GM21367 (cell line): ENCODE measurements around the gene NPTN.

ENCODE experiments used
- ATAC-seq: cut with Tn5 transposase; IDR thresholded peaks from one replicate; pipeline ENCODE4 v1.9.1; 2021; ENCODE audit not compliant: unreplicated experiment

The NPTN gene

DNA sequence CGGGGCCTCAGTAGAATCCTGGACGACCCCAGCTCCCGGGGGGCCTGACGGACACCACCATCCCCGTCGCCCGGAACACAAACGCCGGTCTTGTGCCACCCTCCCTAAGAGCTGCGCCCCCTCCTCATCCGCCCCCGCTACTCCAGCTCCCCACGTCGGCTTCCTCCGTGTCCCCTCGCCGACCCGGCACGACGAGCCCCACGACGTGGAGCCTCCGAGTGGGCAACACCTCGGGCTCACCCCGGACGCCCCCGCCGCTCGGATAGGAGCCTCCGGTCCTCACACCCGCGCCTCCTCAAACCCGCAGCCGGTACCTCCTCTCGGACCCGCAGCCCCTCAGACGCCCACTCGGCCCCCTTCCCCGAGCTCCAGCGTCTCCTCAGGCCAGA lies 525 bp downstream of the NPTN start:
- no peak for ATAC-seq

- ATAC-seq, result no peak
Measured at GRCh38 chr15:73631915-73632669, 1.1 kb downstream of the NPTN start.

DNA sequence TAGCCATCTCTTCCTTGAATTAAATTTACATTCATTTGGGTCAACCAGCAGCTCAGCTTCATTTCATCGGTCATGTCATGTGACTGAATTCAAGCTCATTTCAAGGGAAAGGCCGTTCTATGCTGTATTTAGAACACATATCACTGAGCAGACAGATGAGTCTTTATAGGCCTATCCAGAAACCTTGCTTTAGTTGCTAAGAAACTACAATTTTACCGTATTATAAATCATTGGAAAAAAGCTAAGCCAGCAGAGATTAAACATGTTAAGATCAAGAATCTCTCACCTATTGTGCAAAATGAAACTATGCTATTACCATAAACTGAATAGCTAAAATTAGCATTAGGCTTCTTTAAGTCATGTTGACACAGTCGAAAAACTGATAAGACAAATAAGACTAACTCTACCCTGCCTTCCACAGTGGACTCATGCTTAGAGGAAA lies 2.2 kb downstream of the NPTN start:
- ATAC-seq, result no peak

GRCh38 chr15:73629798-73630429 lies 3.3 kb downstream of the NPTN start:
- no peak for ATAC-seq

DNA sequence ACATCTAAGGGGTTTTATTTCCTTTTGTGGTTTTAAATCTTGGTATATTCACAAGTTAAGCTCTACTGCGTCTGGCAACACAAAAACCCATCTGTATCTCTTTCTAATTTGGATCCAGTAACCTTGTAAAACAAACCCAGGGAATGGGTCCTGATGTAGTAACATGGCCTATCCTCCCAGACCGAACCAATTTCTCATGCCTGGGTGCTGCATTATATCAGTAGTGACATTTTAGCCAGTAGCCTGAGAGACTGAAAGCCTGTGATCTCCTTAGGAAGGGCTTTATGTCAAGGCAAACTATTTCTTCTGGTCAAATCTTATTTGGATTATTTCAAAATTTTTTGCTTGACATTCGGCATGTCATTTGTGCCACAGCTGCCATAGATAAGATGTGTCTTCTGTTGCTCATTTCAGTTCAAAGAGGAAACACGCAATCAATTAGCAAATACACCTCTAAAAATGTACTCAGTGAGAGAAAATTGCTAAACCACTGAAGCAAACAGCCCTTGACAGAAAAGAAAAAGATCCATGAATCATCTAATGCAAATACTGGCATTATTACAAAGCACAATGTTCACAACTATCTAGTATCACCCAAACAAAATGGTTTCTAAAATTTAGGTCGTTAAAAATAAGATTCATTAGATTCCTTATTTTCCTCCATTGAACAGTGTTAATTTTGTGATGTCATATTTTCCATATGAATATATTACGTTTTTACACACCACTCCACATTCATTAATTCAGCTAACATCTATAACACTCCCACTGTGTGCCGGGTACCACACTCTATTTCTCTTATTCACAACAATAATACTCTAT lies 4.0 kb downstream of the NPTN start:
- ATAC-seq, result no peak

DNA sequence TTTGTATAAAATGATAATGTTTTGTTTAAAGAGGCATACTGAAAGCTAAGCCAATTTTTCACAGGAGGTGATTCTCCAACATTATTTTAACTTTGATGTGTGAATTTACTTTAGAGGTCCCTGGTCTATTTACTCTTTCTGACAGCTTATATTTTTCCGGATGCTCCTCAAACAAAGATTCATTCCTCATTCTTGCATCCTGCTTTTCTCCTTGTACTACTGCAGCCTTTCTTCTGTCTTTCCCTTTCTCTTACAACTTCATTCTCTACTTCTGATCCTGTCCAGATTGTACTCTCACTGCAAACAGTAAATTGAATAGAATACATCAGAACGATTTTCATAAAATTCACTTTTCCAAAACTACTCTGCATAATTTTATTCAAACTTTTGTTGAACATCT lies 5.1 kb downstream of the NPTN start:
- no peak for ATAC-seq

- no peak for ATAC-seq
Measured at GRCh38 chr15:73626072-73626471, 7.1 kb downstream of the NPTN start.

DNA sequence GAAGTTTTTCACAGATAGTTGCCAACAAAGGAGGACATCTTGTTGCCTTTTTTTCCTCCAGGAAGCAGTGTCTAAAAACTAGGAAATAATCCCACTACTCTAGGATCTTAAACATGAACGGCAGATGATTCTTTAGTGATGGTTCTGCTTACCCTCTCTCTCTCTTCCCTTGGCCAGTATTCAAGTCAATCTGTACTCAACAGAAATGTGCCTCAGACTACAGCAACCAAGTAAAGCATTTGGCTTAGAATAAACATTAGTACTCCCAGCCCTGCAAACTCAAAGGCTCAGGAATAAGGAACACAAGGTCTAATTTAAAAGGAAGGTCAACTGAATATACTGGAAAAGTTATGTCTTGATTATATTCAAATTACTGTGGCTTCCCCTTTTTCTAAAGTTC lies 8.7 kb downstream of the NPTN start:
- no peak for ATAC-seq

DNA sequence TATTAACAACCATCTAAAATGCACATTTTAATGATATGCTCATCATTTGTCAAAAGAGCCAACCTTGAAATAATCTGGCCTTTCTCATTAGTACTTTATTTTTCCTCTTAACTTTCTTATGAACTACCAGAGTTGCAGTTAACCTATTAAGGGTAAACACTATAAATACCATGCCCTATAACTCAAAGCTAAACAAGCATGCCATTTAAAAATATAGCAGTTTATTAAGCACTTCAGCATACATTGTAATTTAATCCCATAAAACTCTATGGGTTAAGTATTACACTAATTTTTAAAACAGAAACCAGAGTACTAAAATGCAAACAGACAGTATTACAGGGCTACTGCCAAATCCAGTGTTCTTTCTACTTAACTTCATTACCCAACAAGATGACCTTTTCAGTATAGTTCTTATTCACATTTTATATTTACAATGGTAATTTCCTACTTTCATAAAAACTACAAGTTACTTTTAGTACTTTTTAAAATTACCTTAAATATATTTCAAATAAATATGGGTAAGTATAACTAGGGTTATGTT lies 11.8 kb downstream of the NPTN start:
- no peak for ATAC-seq

DNA sequence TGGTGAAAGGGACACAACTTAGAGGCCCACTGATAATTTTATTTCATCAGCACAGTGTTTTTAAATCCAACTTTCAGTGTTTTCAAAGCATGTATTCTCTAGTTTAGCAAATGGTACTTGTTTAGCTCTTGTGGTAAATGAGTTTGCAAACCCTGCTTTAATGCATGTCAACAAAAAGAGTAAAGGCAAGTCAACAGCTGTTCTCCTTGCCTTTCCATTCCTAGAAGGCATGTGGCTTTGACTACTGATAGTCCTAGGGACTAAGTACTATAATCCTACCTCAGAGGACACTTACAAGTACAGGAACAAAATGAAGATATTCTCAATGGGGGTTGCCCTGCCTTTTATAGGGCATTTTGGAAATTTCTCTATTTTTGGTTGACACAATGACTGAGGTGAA lies 13.1 kb downstream of the NPTN start:
- ATAC-seq, result no peak

GRCh38 chr15:73617913-73618312 lies 15.3 kb downstream of the NPTN start:
- no peak for ATAC-seq

GRCh38 chr15:73617301-73617831 lies 15.8 kb downstream of the NPTN start:
- no peak for ATAC-seq

DNA sequence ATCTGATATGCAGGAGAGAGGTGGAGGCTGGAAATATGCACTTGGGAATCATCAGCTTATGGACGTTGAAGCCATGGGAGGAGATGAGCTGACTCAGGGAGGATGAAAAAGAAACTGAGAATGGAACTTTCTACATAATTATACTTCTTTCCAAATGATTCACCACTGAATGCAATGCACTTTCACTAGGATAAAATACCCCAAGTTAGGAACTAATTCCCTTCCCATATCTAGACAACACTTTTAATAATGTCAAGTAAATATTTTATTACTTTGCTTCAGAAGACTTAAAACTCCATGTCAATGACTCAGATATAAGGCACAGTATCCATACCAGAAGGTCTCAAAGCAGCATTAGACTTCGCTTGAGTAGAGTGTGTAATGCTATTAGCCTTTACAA lies 24.2 kb downstream of the NPTN start:
- ATAC-seq, result no peak

- no peak for ATAC-seq
Measured at GRCh38 chr15:73608475-73608874, 24.7 kb downstream of the NPTN start.

DNA sequence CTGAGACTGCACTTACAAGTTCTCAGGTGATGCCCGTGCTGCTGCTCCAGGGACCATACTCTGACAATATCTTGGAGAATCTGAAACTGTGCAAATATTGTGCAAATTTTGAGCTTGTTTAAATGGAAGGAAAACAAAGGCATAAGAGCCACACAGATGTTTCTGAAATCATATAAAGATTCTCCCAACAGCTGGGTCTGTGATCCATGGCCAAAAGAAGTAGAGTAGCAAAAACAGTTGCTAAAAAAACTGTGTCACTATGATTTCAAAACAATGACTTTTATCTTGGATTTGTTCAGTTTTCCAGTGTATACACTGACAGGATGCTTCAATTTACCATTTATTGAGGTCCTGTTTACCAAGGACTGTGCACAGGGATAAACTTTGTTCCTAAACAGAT lies 25.3 kb downstream of the NPTN start:
- no peak for ATAC-seq

DNA sequence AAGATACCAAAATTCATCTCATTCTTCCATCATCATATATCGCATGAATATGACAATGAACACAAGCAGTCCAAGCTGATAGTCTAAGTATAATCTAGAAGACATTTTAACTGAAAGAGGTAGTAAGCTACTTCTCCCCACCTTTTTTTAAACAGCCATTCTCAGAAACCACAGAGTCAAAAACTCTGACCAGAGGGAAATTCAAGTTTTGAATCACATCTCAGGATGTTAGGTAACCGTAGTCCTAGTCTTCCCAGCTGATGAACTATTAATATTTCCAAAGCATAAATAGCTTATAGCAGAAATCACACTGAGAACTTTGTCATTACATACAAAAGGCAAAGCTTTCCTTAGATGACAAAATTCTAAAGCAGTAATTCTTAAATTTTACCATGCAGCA lies 25.8 kb downstream of the NPTN start:
- ATAC-seq, result no peak

- ATAC-seq, result no peak
Measured at GRCh38 chr15:73605759-73606436, 27.3 kb downstream of the NPTN start.

DNA sequence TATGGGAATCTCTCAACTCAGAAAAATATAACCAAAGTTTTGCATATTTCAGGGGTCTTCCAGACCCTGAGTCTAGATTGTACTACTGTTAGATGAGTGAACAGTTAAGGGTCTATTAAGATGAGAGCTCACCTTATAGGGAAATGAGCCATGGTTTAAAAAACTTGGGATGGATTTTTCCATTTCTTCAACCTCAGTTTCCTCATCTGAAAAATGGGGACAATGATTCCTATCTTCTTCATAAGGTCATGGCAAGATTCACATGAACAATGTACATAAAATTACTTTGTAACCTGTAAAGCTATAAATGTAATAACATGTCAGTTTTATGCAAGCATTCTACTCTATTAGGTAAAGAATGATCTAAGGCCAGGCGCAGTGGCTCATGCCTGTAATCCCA lies 28.7 kb downstream of the NPTN start:
- no peak for ATAC-seq

DNA sequence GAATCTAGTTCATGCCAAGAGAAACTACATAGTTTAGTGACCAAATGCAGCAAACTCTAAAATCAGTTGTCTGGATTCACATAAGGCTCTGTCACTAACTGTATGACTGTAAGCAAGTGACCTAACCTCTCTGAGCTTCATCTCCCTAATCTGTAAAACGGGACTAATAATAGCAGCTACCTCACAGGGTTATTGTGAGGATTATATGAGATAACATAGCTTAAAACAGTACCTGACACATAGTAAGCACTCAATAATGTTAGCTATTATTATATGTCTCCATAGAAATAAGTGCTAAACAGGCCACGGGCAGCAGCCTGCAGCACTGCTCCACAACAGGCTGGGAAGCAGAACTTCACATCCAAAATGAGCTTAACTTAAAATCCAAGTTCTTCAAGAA lies 30.2 kb downstream of the NPTN start:
- no peak for ATAC-seq

DNA sequence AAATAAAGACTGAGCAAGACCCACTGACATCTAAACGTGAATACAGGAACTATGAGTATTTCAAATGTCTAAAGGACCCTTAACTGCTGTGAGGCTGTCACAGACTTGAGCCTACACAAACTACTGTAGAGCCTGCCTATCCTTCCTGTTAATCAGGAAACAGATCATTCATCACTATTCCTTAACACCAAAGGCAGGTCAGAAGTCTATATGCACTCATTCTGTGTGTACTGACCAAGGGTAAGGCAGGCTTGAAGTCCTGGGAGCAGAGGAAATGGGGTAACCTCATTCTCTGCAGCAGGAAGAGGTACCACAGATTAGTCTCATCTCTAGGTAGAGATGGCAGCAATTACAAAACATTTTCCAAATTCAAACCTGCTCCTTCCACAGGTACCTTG lies 30.7 kb downstream of the NPTN start:
- ATAC-seq, result no peak
